ENCODE measurements around the gene ARSB. TPM values are rescaled to one million over a fixed set of nuclear protein-coding genes. Genes with fewer than 3 reads are reported as not detected.
"Not testable (repeated sequence)": the region's sequence is repeated elsewhere in the genome, so short reads cannot be mapped to it uniquely, and the experiment has no call there.

The ARSB gene
- total RNA-seq, 2 experiments from 2014 or later, result 10.5 to 11.1 TPM

- no peaks in the 10 kb centered on the region for H3K9me3 Mint-ChIP-seq
- ChIA-PET POLR2A (no interaction called here), CTCF (interaction anchor here (0.7 kb wide), 1 partner anchor 113 kb away, joined by 3 read pairs; no protein-coding TSS in a partner anchor)
- H3K4me3 Mint-ChIP-seq, result no peak overlapping the region
- no peaks in the 10 kb centered on the region for H3K27me3 Mint-ChIP-seq
- no peak for DNase-seq
- peaks cover 16% of the 10 kb centered on the region for H3K36me3 Mint-ChIP-seq (ENCODE audit: low read depth)
- H3K4me1 Mint-ChIP-seq, result no peaks in the 10 kb centered on the region
- no peak overlapping the region for H3K27ac Mint-ChIP-seq
These were observed 207.2 kb downstream of the ARSB start for GRCh38 chr5:78777901-78778300.

DNA sequence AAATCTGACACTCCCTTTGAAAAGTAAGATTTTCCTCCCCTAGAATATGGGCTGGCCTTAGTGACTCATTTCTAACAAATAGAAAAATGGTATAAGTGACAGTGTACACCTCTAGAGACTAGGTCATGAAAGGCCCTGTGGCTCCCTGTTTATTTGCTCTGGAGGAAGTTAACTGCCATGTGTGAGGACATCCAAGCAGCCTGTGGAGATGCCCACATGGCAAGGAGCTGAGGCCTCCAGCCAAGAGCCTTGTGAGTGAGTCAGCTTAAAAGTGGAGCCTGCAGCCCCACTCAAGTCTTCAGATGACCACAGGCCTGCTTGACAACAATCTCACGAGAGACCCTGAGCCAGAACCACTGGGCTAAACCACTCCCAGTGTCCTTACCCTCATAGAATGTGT is 208.5 kb downstream of the ARSB start:
- no peak overlapping the region for H3K4me3 Mint-ChIP-seq
- no peak overlapping the region for H3K27ac Mint-ChIP-seq
- ChIA-PET CTCF (no interaction called here), POLR2A (no interaction called here)
- H3K27me3 Mint-ChIP-seq, result no peaks in the 10 kb centered on the region
- peaks cover 16% of the 10 kb centered on the region for H3K36me3 Mint-ChIP-seq (ENCODE audit: low read depth)
- H3K9me3 Mint-ChIP-seq, result no peaks in the 10 kb centered on the region
- DNase-seq, result no peak
- peaks cover 3% of the 10 kb centered on the region for H3K4me1 Mint-ChIP-seq

DNA sequence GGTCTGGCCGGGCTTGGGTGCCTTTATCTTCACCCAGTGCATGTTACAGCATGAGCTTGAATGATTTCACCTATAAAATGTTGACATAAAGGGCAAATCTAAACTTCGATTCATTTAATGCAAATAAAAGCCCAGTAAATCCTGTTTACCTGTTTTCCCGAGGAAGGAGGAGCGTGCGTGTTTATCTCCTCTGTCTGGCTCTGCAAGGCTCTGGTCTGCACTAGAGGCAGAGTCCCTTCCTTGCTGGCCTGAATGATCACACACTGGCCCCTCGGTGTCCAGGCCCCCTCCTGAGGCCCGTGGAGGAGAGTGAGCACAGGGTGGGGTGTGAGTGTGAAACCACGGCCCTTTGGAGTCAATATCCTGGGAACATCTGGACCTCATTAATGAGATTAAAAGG is 211.5 kb downstream of the ARSB start:
- no peak for DNase-seq
- no peaks in the 10 kb centered on the region for H3K36me3 Mint-ChIP-seq (ENCODE audit: low read depth)
- H3K4me1 Mint-ChIP-seq, result peaks cover 4% of the 10 kb centered on the region
- H3K4me3 Mint-ChIP-seq, result no peak overlapping the region
- H3K27ac Mint-ChIP-seq, result no peak overlapping the region
- H3K9me3 Mint-ChIP-seq, result no peaks in the 10 kb centered on the region
- no peaks in the 10 kb centered on the region for H3K27me3 Mint-ChIP-seq
- CTCF ChIA-PET, result no interaction called here
- POLR2A ChIA-PET, result no interaction called here

GRCh38 chr5:78771260-78772205 is 213.6 kb downstream of the ARSB start:
- H3K27ac Mint-ChIP-seq, result peak overlapping the region; percentile 1
- ChIA-PET POLR2A (no interaction called here), CTCF (no interaction called here)
- no peak for DNase-seq
- H3K4me3 Mint-ChIP-seq, result no peak overlapping the region
- H3K27me3 Mint-ChIP-seq, result no peaks in the 10 kb centered on the region
- peaks cover 4% of the 10 kb centered on the region for H3K4me1 Mint-ChIP-seq
- H3K9me3 Mint-ChIP-seq, result no peaks in the 10 kb centered on the region
- H3K36me3 Mint-ChIP-seq (ENCODE audit: low read depth), result no peaks in the 10 kb centered on the region

DNA sequence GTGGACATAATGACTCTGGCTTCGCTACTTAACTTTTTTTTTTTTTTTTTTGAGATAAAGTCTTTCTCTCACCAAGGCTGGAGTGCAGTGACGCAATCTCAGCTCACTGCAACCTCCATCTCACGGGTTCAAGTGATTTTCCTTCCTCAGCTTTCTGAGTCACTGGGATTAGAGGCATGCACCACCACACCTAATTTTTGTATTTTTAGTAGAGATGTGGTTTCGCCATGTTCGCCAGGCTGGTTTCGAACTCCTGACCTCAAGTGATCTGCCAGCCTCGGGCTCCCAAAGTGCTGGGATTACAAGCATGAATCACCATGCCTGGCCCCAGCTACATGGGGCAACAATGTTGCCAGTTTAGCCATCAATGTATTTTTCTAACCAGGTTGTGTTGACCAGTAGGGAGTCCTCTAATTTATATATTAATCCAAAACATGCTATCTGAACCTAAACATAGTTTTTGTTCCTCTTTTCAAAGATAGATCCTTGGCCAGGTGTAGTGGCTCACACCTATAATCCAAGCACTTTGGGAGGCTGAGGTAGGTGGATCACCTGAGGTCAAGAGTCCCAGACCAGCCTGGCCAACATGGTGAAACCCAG is 216.2 kb downstream of the ARSB start:
- ChIA-PET POLR2A (no interaction called here), CTCF (no interaction called here)
- Mint-ChIP-seq H3K4me3 (no peak overlapping the region), H3K9me3 (no peaks in the 10 kb centered on the region), H3K4me1 (peaks cover 4% of the 10 kb centered on the region), H3K36me3 (ENCODE audit: low read depth) (no peaks in the 10 kb centered on the region), H3K27ac (no peak overlapping the region), H3K27me3 (peaks cover 2% of the 10 kb centered on the region)
- DNase-seq, result no peak

DNA sequence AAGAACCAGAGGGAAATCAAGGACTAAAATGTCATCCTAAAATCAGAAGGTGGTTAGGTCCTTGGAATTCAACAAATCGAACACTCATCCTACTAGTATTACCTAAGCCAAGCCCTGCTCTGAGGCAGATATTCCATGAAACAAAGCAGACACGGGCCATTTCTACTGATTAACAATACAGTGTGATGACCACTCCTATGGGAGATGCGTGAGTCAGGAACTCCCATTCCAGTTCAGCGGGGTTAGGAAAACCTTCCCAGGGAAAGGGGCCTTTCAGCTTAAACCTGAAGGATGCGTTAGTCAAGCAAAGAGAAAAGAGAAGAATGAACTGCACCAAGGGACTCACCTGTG is 218.7 kb downstream of the ARSB start:
- POLR2A ChIA-PET, result no interaction called here
- H3K9me3 Mint-ChIP-seq, result no peaks in the 10 kb centered on the region
- H3K27ac Mint-ChIP-seq, result no peak overlapping the region
- CTCF ChIA-PET, result no interaction called here
- H3K27me3 Mint-ChIP-seq, result peaks cover 2% of the 10 kb centered on the region
- DNase-seq, result no peak
- no peaks in the 10 kb centered on the region for H3K4me1 Mint-ChIP-seq
- no peaks in the 10 kb centered on the region for H3K36me3 Mint-ChIP-seq (ENCODE audit: low read depth)
- H3K4me3 Mint-ChIP-seq, result no peak overlapping the region

- Mint-ChIP-seq H3K4me3 (no peak overlapping the region), H3K4me1 (no peaks in the 10 kb centered on the region), H3K36me3 (ENCODE audit: low read depth) (no peaks in the 10 kb centered on the region), H3K27ac (no peak overlapping the region), H3K9me3 (no peaks in the 10 kb centered on the region), H3K27me3 (peaks cover 2% of the 10 kb centered on the region)
- ChIA-PET POLR2A (no interaction called here), CTCF (no interaction called here)
- no peak for DNase-seq
These were observed 219.2 kb downstream of the ARSB start for GRCh38 chr5:78765756-78766411.

DNA sequence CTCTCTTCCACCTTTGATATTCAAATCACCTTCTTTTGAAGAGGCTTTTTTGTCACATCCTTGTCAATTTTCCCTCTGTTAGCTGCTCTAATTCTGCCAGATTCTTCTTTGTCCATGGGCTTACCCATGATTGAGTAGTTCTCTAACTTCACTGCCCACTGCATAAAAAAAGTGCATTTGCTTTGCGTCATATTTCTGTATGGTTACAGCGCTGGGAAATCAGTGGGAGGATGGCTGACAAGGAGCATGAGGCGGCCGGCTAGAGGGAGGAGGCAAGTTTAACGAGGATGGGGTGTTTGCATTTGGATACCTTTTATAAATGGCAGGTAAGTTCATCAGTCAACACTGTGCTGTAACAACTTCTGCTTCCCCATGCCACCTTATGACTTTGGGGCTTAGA is 220.0 kb downstream of the ARSB start:
- Mint-ChIP-seq H3K4me3 (no peak overlapping the region), H3K9me3 (no peaks in the 10 kb centered on the region), H3K4me1 (no peaks in the 10 kb centered on the region), H3K27me3 (peaks cover 2% of the 10 kb centered on the region), H3K36me3 (ENCODE audit: low read depth) (no peaks in the 10 kb centered on the region), H3K27ac (no peak overlapping the region)
- ChIA-PET CTCF (no interaction called here), POLR2A (no interaction called here)
- no peak for DNase-seq

DNA sequence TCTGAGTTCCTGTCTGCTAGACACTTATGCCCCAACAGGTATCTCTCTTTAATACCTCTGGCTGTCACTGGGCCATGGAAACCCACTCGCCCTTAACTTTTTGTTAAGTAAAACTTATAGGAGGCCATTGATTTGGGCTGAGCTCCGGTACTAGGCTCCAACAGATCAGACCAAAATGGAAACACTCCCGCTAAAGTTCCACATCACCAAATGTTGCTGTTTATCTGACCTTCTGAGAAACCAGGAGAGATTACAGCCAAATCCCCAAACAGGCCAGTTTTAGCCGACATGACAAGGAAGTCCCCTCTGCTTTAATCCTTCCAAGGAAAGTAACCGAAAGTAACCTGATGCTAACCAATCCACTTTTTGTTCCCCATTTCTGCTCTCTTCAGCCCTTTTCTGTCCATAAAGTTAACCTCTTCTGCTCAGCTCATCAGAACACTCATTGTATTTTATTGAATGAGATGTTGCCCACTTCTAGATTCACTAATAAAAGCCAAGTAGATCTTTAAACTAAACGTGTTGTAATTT is 221.4 kb downstream of the ARSB start:
- no peak for DNase-seq
- CTCF ChIA-PET, result no interaction called here
- no peaks in the 10 kb centered on the region for H3K36me3 Mint-ChIP-seq (ENCODE audit: low read depth)
- H3K4me1 Mint-ChIP-seq, result peaks cover under 1% of the 10 kb centered on the region
- H3K27ac Mint-ChIP-seq, result no peak overlapping the region
- no peak overlapping the region for H3K4me3 Mint-ChIP-seq
- H3K27me3 Mint-ChIP-seq, result peaks cover 2% of the 10 kb centered on the region
- POLR2A ChIA-PET, result no interaction called here
- no peaks in the 10 kb centered on the region for H3K9me3 Mint-ChIP-seq

DNA sequence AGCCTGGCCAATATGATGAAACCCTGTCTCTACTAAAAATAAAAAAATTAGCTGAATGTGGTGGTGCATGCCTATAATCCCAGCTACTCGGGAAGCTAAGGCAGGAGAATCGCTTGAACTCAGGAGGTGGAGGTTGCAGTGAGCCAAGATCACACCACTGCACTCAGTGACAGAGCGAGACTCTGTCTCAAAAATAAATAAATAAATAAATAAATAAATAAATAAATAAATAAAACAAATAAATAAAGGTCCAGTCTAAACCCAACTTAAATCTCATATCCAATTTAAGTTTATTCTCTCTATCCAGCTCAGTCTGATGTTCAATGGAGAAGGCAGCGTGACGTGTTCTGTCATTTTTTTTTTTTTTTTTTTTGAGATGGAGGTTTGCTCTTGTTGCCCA is 222.4 kb downstream of the ARSB start:
- H3K36me3 Mint-ChIP-seq (ENCODE audit: low read depth); CTCF ChIA-PET; H3K4me3 Mint-ChIP-seq; H3K27me3 Mint-ChIP-seq; H3K4me1 Mint-ChIP-seq; DNase-seq; H3K27ac Mint-ChIP-seq; H3K9me3 Mint-ChIP-seq; POLR2A ChIA-PET: not testable (repeated sequence)

DNA sequence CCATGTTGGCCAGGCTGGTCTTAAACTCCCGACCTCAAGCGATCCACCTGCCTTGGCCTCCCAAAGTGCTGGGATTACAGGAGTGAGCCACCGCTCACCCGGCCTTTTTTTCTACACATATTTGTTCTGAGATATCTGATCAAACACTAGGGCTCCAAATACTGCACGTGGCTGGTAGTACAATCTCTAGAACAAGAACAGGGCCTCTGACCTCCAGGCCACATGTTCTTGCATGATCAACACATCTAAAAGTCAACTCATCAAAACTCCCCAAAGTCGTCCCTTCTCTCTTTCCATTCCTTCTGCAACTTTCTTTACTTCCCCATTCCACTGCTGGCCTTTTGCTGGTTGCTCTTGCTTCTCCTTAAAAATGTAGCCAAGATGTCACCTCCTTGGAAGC is 223.3 kb downstream of the ARSB start:
- Mint-ChIP-seq H3K4me1 (peaks cover 19% of the 10 kb centered on the region), H3K9me3 (no peaks in the 10 kb centered on the region), H3K27ac (no peak overlapping the region), H3K4me3 (no peak overlapping the region), H3K27me3 (peaks cover 2% of the 10 kb centered on the region), H3K36me3 (ENCODE audit: low read depth) (no peaks in the 10 kb centered on the region)
- ChIA-PET POLR2A (no interaction called here), CTCF (no interaction called here)
- no peak for DNase-seq

- Mint-ChIP-seq H3K4me3 (no peak overlapping the region), H3K9me3 (no peaks in the 10 kb centered on the region), H3K27me3 (no peaks in the 10 kb centered on the region), H3K4me1 (peaks cover 20% of the 10 kb centered on the region), H3K27ac (no peak overlapping the region), H3K36me3 (ENCODE audit: low read depth) (no peaks in the 10 kb centered on the region)
- no peak for DNase-seq
- ChIA-PET POLR2A (no interaction called here), CTCF (no interaction called here)
These were observed 224.3 kb downstream of the ARSB start for GRCh38 chr5:78760770-78761169.

GRCh38 chr5:78760366-78760765 is 224.7 kb downstream of the ARSB start:
- peaks cover 20% of the 10 kb centered on the region for H3K4me1 Mint-ChIP-seq
- H3K9me3 Mint-ChIP-seq, result no peaks in the 10 kb centered on the region
- no peaks in the 10 kb centered on the region for H3K27me3 Mint-ChIP-seq
- H3K36me3 Mint-ChIP-seq (ENCODE audit: low read depth), result no peaks in the 10 kb centered on the region
- ChIA-PET CTCF (no interaction called here), POLR2A (no interaction called here)
- no peak for DNase-seq
- no peak overlapping the region for H3K4me3 Mint-ChIP-seq
- no peak overlapping the region for H3K27ac Mint-ChIP-seq

All from activated CD4-positive, alpha-beta memory T cell treated with anti-CD3 and anti-CD28 coated beads, Interleukin-2, amount 10 ng/mL, durations not matched to agents 7 days and 5 days (primary cell).